Adrenal gland (tissue), 12 donors: ENCODE results near the gene KIF26B. TPM values are rescaled to one million over a fixed set of nuclear protein-coding genes. Genes with fewer than 3 reads are reported as not detected.

ENCODE experiments used
- DNase-seq, 7 donors: peaks; one replicate each; pipeline ENCODE4 v3.0.0-alpha.2; 2019 to 2020
- H3K27ac ChIP-seq, 5 donors: fragments of 200-600 bp; sonication (generic) in 4 of 5; 1 replicate in 3 of 5; 2 replicates in 2 of 5; pipeline versions ENCODE4 v1.5.1 to v1.8.0; 2016 to 2020; ENCODE audit warnings: mild to moderate bottlenecking in 1 of 5
- H3K27me3 ChIP-seq: fragments of 200-600 bp; 2 replicates; pipeline ENCODE4 v1.8.0; 2021
- H3K36me3 ChIP-seq, 2 donors: fragments of 200-600 bp; replicated peaks in 1 of 2; 1 replicate in 1 of 2; 2 replicates in 1 of 2; pipeline versions ENCODE4 v1.5.1 to v1.8.0; 2018 to 2022
- H3K4me1 ChIP-seq, 2 donors: fragments of 200-600 bp; replicated peaks in 1 of 2; 1 replicate in 1 of 2; 2 replicates in 1 of 2; pipeline versions ENCODE4 v1.5.1 to v1.8.0; 2018 to 2021
- H3K4me3 ChIP-seq, 4 donors: fragments of 200-600 bp; sonication (generic) in 3 of 4; one replicate each; pipeline ENCODE4 v1.5.1; 2016 to 2018
- H3K9me3 ChIP-seq, 3 donors: fragments of 200-600 bp; sonication (generic) in 1 of 3; replicated peaks in 1 of 3; 1 replicate in 2 of 3; 2 replicates in 1 of 3; pipeline versions ENCODE4 v1.5.1 to v1.8.0; 2016 to 2021
- POLR2A ChIP-seq, 2 donors: fragments of 450-650 bp; IDR thresholded peaks; one replicate each; pipeline ENCODE4 v1.6.1; 2017; ENCODE audit warnings: antibody characterized with exemption in 2 of 2, mild to moderate bottlenecking in 2 of 2, moderate library complexity in 1 of 2
- WGBS, 4 donors: extraction: QIAGEN DNeasy Blood & Tissue Kit in 2 of 4; methylation state at CpG; one replicate each; pipeline versions ENCODE4 v1.1.5 to v1.1.7; 2013 to 2017; 5-methylcytosine and 5-hydroxymethylcytosine counted together
- intact Hi-C, 2 donors: fragments of 100-400 bp; cut with DNase I; formaldehyde crosslinking; loops; one replicate each; pipeline versions ENCODE4 v1.14.1 to v1.15.0; 2022 to 2023
- polyA plus RNA-seq, 3 donors: library from polyadenylated mRNA; stranded (reverse); fragments of 200-250 nt in 2 of 3; fragments of 350-450 nt in 1 of 3; fragmentation: Illumina TruSeq in 1 of 3; extraction: RNeasy Lipid Tissue Mini Kit (QIAGEN cat#74804) in 1 of 3; gene quantifications; one replicate each; pipeline ENCODE4 v1.2.3, GENCODE V29; 2013 to 2014
- total RNA-seq, 9 donors: library from RNA; depleted of rRNA in 4 of 9; stranded (reverse); fragments of >200 nt in 4 of 9; fragments of 120-200 nt in 1 of 9; fragmentation: NEBNext Ultra II Directional in 1 of 9; extraction: Animal tissue kit (Norgen Biotek cat#: 25700) in 1 of 9; gene quantifications; one replicate each; pipeline versions ENCODE4 v1.1.0 to v1.2.4, GENCODE V29; 2013 to 2023
- TF ChIP-seq, protein P1 (sequence below), 6 experiments: fragments of 450-650 bp in 4 of 6; fragments of 200-600 bp in 2 of 6; sonication (generic) in 1 of 6; IDR thresholded peaks; 1 replicate in 5 of 6; 2 replicates in 1 of 6; pipeline versions ENCODE4 v1.5.1 to v1.8.0; 2016 to 2021; ENCODE audit warnings: antibody characterized with exemption in 6 of 6, mild to moderate bottlenecking in 2 of 6, moderate library complexity in 1 of 6
- donor health status: healthy with polysubstance abuse.
- donor health status: Bipolar disorder and iron deficiency.
- donor health status: DM: yes; HTN: yes; CAD: no.
- donor health status: DM: no; HTN: no; CAD: no.
- donor health status: DM: no; HTN: no; CAD: no.
- donor health status: DM: yes; HTN: yes; CAD: no.

Gene KIF26B
- total and polyA plus RNA-seq, 12 donors = 0.20 to 4.6 (median 2.6) TPM

DNA sequence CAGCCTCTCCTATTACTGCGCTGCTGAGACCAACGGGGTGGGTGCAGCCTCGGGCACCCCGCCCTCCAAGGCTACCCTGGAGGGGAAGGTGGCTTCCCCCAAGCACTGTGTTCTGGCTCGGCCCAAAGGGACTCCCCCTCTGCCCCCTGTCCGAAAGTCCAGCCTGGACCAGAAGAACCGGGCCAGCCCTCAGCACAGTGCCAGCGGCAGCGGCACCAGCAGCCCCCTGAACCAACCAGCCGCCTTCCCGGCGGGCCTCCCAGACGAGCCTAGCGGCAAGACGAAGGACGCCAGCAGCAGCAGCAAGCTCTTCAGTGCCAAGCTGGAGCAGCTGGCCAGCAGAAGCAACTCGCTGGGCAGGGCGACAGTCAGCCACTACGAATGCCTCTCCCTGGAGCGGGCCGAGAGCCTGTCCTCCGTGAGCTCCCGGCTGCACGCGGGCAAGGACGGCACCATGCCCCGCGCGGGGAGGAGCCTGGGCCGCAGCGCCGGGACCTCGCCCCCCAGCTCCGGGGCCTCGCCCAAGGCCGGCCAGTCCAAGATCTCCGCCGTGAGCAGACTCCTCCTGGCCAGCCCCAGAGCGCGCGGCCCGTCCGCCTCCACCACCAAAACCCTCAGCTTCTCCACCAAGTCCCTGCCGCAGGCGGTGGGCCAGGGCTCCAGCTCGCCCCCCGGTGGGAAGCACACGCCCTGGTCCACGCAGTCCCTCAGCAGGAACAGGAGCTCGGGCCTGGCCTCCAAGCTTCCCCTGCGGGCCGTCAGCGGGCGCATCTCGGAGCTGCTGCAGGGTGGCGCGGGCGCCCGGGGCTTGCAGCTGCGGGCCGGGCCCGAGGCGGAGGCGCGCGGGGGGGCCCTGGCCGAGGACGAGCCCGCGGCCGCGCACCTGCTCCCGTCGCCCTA, 533.1 kb downstream of the KIF26B start:
- H3K27me3 ChIP-seq = no peaks in the 10 kb centered on the region
- TF ChIP-seq POLR2A (IDR thresholded peaks at IDR 0.05) = peak in 1 of 2 donors; percentile 41
- TF ChIP-seq, protein P1, sequence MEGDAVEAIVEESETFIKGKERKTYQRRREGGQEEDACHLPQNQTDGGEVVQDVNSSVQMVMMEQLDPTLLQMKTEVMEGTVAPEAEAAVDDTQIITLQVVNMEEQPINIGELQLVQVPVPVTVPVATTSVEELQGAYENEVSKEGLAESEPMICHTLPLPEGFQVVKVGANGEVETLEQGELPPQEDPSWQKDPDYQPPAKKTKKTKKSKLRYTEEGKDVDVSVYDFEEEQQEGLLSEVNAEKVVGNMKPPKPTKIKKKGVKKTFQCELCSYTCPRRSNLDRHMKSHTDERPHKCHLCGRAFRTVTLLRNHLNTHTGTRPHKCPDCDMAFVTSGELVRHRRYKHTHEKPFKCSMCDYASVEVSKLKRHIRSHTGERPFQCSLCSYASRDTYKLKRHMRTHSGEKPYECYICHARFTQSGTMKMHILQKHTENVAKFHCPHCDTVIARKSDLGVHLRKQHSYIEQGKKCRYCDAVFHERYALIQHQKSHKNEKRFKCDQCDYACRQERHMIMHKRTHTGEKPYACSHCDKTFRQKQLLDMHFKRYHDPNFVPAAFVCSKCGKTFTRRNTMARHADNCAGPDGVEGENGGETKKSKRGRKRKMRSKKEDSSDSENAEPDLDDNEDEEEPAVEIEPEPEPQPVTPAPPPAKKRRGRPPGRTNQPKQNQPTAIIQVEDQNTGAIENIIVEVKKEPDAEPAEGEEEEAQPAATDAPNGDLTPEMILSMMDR (IDR thresholded peaks at IDR 0.05) = peak in 1 of 6 experiments; percentile 4
- intact Hi-C loops = no loop called here
- peak overlapping the region in 2 of 4 donors; percentile 10 to 35 for H3K4me3 ChIP-seq
- H3K27ac ChIP-seq = peak overlapping the region in 1 of 5 donors; percentile 21
- WGBS, 4 donors = 28 to 62% (median 38%) methylated on average over 10 to 74 of the region's 74 CpGs
- peak; percentile 41 to 70 (median 55) for DNase-seq
- no peaks in the 10 kb centered on the region for H3K9me3 ChIP-seq
- no peaks in the 10 kb centered on the region for H3K36me3 ChIP-seq
- no peaks in the 10 kb centered on the region for H3K4me1 ChIP-seq

DNA sequence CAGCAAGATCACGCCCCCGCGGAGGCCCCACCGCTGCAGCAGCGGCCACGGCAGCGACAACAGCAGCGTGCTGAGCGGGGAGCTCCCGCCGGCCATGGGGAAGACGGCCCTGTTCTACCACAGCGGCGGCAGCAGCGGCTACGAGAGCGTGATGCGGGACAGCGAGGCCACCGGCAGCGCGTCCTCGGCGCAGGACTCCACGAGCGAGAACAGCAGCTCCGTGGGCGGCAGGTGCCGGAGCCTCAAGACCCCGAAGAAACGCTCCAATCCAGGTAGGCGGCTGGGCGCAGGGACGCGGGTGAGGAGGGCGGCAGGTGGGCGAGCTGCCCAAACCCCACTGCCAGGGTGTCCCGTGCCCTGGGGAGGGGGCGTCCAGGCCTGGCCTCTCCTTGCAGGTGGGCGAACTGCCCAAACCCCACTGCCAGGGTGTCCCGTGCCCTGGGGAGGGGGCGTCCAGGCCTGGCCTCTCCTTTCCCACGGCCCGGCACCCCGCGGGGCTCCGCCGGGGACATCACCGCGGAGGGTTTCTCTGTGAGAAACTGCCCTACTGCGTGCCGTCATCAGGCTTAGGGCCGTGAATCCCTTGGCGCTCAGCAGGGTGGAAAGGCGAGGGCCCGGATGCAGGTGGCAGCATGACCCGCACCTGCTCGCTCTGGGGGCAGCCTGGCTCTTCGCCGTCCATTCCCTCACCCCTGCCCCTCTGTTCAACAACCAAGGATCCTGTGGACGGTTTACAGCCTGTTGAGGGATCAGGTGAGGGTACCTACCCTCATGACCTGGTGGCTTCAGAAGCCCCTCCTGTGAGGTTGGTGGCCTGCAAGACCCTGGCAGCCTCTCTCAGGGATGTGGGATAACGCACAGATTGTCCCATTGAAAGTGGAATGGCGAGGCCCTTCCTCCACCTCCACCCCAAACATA, 534.0 kb downstream of the KIF26B start:
- H3K27me3 ChIP-seq = no peaks in the 10 kb centered on the region
- no peaks in the 10 kb centered on the region for H3K9me3 ChIP-seq
- intact Hi-C loops = no loop called here
- H3K27ac ChIP-seq = no peak overlapping the region
- DNase-seq = no peak
- H3K4me3 ChIP-seq = peak overlapping the region in 1 of 4 donors; percentile 35
- H3K4me1 ChIP-seq = no peaks in the 10 kb centered on the region
- no peaks in the 10 kb centered on the region for H3K36me3 ChIP-seq
- WGBS, 4 donors = 80 to 91% (median 83%) methylated on average over 26 to 63 of the region's 63 CpGs
- no peak for TF ChIP-seq POLR2A (IDR thresholded peaks at IDR 0.05)
- TF ChIP-seq, protein P1 (IDR thresholded peaks at IDR 0.05) = no peak

DNA sequence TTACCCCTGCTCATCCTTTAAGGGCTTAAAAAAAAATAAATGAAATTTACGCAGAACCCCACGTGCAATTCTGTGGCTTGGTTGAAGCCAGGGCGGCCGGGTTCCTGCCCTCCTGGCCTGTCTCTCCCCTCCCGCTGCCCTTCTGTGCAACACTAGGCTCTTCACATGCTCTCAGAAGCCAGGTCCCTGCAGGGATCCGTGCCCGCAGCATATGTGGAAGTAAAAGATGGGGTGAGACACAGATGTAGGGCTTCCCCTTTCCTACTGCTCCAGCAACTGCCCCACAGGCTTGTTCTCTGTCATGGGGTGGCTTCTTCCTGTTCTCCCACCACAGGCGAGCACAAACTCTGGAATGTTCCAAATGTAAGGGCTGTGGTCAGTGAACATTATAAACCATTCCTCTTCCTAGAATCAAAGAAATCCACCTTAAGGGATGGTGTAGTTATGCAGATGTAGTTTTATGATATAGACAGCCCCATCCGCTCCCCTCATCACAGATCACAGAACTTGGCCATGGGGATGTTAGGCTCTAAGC, 535.4 kb downstream of the KIF26B start:
- Histone ChIP-seq H3K27ac (no peak overlapping the region), H3K4me1 (no peaks in the 10 kb centered on the region), H3K9me3 (no peaks in the 10 kb centered on the region), H3K36me3 (no peaks in the 10 kb centered on the region), H3K27me3 (no peaks in the 10 kb centered on the region), H3K4me3 (no peak overlapping the region)
- TF ChIP-seq, protein P1 (IDR thresholded peaks at IDR 0.05) = no peak
- TF ChIP-seq POLR2A (IDR thresholded peaks at IDR 0.05) = no peak
- intact Hi-C loops = no loop called here
- DNase-seq = peak in 1 of 7 donors; percentile 16
- 75 to 85% (median 79%) methylated on average over 7 to 9 of the region's 9 CpGs for WGBS, 4 donors
